Prostate gland (tissue), 2 donors: Measurements from ENCODE around the gene ANKRD39. TPM values are rescaled to one million over a fixed set of nuclear protein-coding genes. Genes with fewer than 3 reads are reported as not detected.

Source experiments
- DNase-seq: peaks from one replicate; pipeline ENCODE4 v3.0.0-alpha.2; 2019; ENCODE audit warnings: low spot score
- H3K27ac ChIP-seq, 2 donors: fragments of 200-600 bp; sonication (generic); 2 replicates each; pipeline ENCODE4 v1.5.1; 2017 to 2019
- H3K27me3 ChIP-seq: fragments of 200-600 bp; sonication (generic); replicated peaks from 2 replicates; pipeline ENCODE4 v1.5.1; 2019; ENCODE audit not compliant: insufficient read depth
- H3K36me3 ChIP-seq, 2 donors: fragments of 200-600 bp; sonication (generic); 1 replicate in 1 of 2; 2 replicates in 1 of 2; pipeline versions ENCODE4 v1.5.1 to v1.8.1; 2017 to 2019
- H3K4me1 ChIP-seq: fragments of 200-600 bp; sonication (generic); replicated peaks from 2 replicates; pipeline ENCODE4 v1.5.1; 2019
- H3K4me3 ChIP-seq, 2 donors: fragments of 200-600 bp; sonication (generic); 2 replicates each; pipeline ENCODE4 v1.5.1; 2017 to 2019
- H3K9me3 ChIP-seq: fragments of 200-600 bp; sonication (generic); 2 replicates; pipeline ENCODE4 v1.5.1; 2017
- POLR2A ChIP-seq: fragments of 450-650 bp; IDR thresholded peaks from one replicate; pipeline ENCODE4 v1.6.1; 2016; ENCODE audit warnings: antibody characterized with exemption, mild to moderate bottlenecking
- POLR2AphosphoS5 ChIP-seq: sonication (generic); formaldehyde crosslinking; IDR thresholded peaks from one replicate; pipeline ENCODE4 v1.6.1; 2017; ENCODE audit warnings: antibody characterized with exemption
- WGBS: methylation state at CpG from one replicate; pipeline ENCODE4 v1.1.5; 2018; 5-methylcytosine and 5-hydroxymethylcytosine counted together
- intact Hi-C: fragments of 100-400 bp; cut with DNase I; formaldehyde crosslinking; loops from one replicate; pipeline ENCODE4 v1.14.2; 2022
- total RNA-seq, 2 donors: library from RNA; depleted of rRNA; stranded (reverse); fragments of >200 nt; gene quantifications; one replicate each; pipeline ENCODE4 v1.1.0, GENCODE V29; 2016
- TF ChIP-seq, protein P1 (sequence below), 4 experiments: fragments of 200-600 bp in 2 of 4; fragments of 450-650 bp in 2 of 4; sonication (generic) in 2 of 4; IDR thresholded peaks; 1 replicate in 3 of 4; 2 replicates in 1 of 4; pipeline ENCODE4 v1.5.1; 2016 to 2019; ENCODE audit warnings: antibody characterized with exemption in 4 of 4, mild to moderate bottlenecking in 2 of 4, moderate library complexity in 2 of 4

ANKRD39 gene
- total RNA-seq, 2 donors from 2014 or later, result 21.2 to 38.7 TPM

- no peak overlapping the region for H3K4me3 ChIP-seq
- H3K9me3 ChIP-seq, result no peaks in the 10 kb centered on the region
- peaks cover 7 to 8% of the 10 kb centered on the region in 2 donors for H3K36me3 ChIP-seq
- 71% methylated on average over 5 of the region's 5 CpGs for WGBS
- intact Hi-C loops, result no loop called here
- no peak for DNase-seq
- H3K27me3 ChIP-seq, result no peaks in the 10 kb centered on the region
- TF ChIP-seq POLR2AphosphoS5 (no peak), POLR2A (no peak)
- TF ChIP-seq, protein P1, sequence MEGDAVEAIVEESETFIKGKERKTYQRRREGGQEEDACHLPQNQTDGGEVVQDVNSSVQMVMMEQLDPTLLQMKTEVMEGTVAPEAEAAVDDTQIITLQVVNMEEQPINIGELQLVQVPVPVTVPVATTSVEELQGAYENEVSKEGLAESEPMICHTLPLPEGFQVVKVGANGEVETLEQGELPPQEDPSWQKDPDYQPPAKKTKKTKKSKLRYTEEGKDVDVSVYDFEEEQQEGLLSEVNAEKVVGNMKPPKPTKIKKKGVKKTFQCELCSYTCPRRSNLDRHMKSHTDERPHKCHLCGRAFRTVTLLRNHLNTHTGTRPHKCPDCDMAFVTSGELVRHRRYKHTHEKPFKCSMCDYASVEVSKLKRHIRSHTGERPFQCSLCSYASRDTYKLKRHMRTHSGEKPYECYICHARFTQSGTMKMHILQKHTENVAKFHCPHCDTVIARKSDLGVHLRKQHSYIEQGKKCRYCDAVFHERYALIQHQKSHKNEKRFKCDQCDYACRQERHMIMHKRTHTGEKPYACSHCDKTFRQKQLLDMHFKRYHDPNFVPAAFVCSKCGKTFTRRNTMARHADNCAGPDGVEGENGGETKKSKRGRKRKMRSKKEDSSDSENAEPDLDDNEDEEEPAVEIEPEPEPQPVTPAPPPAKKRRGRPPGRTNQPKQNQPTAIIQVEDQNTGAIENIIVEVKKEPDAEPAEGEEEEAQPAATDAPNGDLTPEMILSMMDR (IDR thresholded peaks at IDR 0.05), result no peak
- H3K27ac ChIP-seq, result no peak overlapping the region
- H3K4me1 ChIP-seq, result peaks cover 4% of the 10 kb centered on the region
Observed at GRCh38 chr2:96830044-96830562, 27.7 kb downstream of the ANKRD39 start.

- Histone ChIP-seq H3K36me3 (peaks cover 7 to 8% of the 10 kb centered on the region in 2 donors), H3K4me3 (no peak overlapping the region), H3K4me1 (peaks cover 5% of the 10 kb centered on the region), H3K27ac (no peak overlapping the region), H3K9me3 (no peaks in the 10 kb centered on the region), H3K27me3 (no peaks in the 10 kb centered on the region)
- WGBS, result 95% methylated on average over 13 of the region's 13 CpGs
- DNase-seq, result no peak
- TF ChIP-seq POLR2AphosphoS5 (no peak), POLR2A (no peak)
- TF ChIP-seq, protein P1 (IDR thresholded peaks at IDR 0.05), result no peak
- intact Hi-C loops, result no loop called here
Observed at GRCh38 chr2:96828874-96829273, 28.9 kb downstream of the ANKRD39 start.

- intact Hi-C loops, result no loop called here
- H3K9me3 ChIP-seq, result no peaks in the 10 kb centered on the region
- TF ChIP-seq, protein P1 (IDR thresholded peaks at IDR 0.05), result no peak
- no peak for TF ChIP-seq POLR2AphosphoS5
- no peak for TF ChIP-seq POLR2A
- H3K4me1 ChIP-seq, result peaks cover 9% of the 10 kb centered on the region
- WGBS, result 92% methylated on average over 14 of the region's 14 CpGs
- H3K4me3 ChIP-seq, result no peak overlapping the region
- peaks cover 7 to 8% of the 10 kb centered on the region in 2 donors for H3K36me3 ChIP-seq
- H3K27me3 ChIP-seq, result no peaks in the 10 kb centered on the region
- DNase-seq, result no peak
- H3K27ac ChIP-seq, result no peak overlapping the region
Observed at GRCh38 chr2:96828436-96828835, 29.4 kb downstream of the ANKRD39 start.

DNA sequence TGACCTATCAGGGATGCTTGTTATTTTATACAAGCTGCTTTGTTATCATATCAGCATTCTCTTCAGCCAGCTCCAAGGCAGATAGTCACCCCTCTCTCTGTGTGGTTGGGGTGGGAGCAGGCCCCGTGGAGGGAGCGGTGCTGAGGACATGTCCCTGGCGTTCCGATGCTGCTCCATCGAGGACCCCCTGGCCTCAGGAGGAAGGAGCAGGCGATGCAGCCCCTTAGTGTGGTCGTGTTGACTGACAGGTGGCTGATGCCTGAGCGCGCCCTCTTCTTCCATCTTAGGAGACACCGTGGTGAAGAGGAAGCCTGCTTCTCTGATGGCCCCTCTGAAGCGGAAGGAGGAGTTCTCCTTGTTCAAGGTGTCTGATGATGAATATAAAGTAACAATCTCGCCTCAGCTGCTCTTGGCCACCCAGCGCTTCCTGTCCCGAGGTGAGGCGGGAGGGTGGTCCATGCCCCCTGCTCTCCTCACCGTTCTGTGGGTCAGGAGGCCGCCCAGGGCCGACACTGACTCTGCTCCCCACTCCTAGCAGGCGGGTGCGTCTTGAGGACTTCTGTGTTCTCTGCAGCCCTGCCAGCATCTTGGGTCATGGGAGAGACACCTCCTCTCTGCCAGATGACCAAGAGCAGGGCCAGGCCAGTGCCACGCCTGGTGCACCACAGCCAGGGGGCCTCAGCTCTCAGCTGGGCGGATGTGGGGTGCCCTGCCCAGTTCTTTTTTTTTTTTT lies 31.1 kb downstream of the ANKRD39 start:
- intact Hi-C loops, result no loop called here
- H3K36me3 ChIP-seq, result peaks cover 7 to 8% of the 10 kb centered on the region in 2 donors
- no peak for DNase-seq
- H3K27me3 ChIP-seq, result no peaks in the 10 kb centered on the region
- peaks cover 6% of the 10 kb centered on the region for H3K4me1 ChIP-seq
- H3K27ac ChIP-seq, result no peak overlapping the region
- H3K4me3 ChIP-seq, result no peak overlapping the region
- H3K9me3 ChIP-seq, result no peaks in the 10 kb centered on the region
- TF ChIP-seq POLR2A, result no peak
- TF ChIP-seq, protein P1 (IDR thresholded peaks at IDR 0.05), result no peak
- TF ChIP-seq POLR2AphosphoS5, result no peak
- WGBS, result 89% methylated on average over 22 of the region's 22 CpGs

- no peak overlapping the region for H3K4me3 ChIP-seq
- 96% methylated on average over 13 of the region's 14 CpGs for whole genome bisulfite sequencing
- peaks cover 7 to 8% of the 10 kb centered on the region in 2 donors for H3K36me3 ChIP-seq
- no peak for DNase-seq
- H3K27me3 ChIP-seq, result no peaks in the 10 kb centered on the region
- TF ChIP-seq POLR2AphosphoS5 (no peak), POLR2A (no peak)
- TF ChIP-seq, protein P1 (IDR thresholded peaks at IDR 0.05), result no peak
- intact Hi-C loops, result no loop called here
- H3K27ac ChIP-seq, result no peak overlapping the region
- no peaks in the 10 kb centered on the region for H3K9me3 ChIP-seq
- peaks cover 6% of the 10 kb centered on the region for H3K4me1 ChIP-seq
Observed at GRCh38 chr2:96825057-96825456, 32.8 kb downstream of the ANKRD39 start.
